HuH-7 (cell line): ENCODE data around the gene GAB2.
"Not testable (repeated sequence)": the region's sequence is repeated elsewhere in the genome, so short reads cannot be mapped to it uniquely, and the experiment has no call there.

Source experiments
- DNase-seq: peaks from one replicate; pipeline ENCODE4 v3.0.0; 2011; ENCODE audit warnings: low spot score

Gene GAB2

GRCh38 chr11:78417175-78417887, at the start of gene GAB2:
Gene GAB2, minus strand, starts transcription at chr11:78417820. Its CDS starts 100 bp downstream, at chr11:78417720.
- no peak for DNase-seq

GRCh38 chr11:78467370-78467769, 49.8 kb upstream of the GAB2 start:
- no peak for DNase-seq

GRCh38 chr11:78465169-78465942, 47.7 kb upstream of the GAB2 start:
- DNase-seq, result no peak

- not testable (repeated sequence) for DNase-seq
These were observed 47.2 kb upstream of the GAB2 start for GRCh38 chr11:78464787-78465168.

GRCh38 chr11:78460471-78460870, 42.9 kb upstream of the GAB2 start:
- no peak for DNase-seq

- DNase-seq, result no peak
These were observed 42.1 kb upstream of the GAB2 start for GRCh38 chr11:78459738-78460137.

GRCh38 chr11:78457448-78457847, 39.8 kb upstream of the GAB2 start:
- DNase-seq, result no peak

GRCh38 chr11:78453140-78453935, 35.7 kb upstream of the GAB2 start:
- no peak for DNase-seq

GRCh38 chr11:78451371-78452150, 33.9 kb upstream of the GAB2 start:
- no peak for DNase-seq

- no peak for DNase-seq
These were observed 33.2 kb upstream of the GAB2 start for GRCh38 chr11:78450866-78451265.

- DNase-seq, result no peak
These were observed 32.2 kb upstream of the GAB2 start for GRCh38 chr11:78449866-78450265.

- DNase-seq, result no peak
These were observed 28.6 kb upstream of the GAB2 start for GRCh38 chr11:78446210-78446609.

GRCh38 chr11:78444726-78445125, 27.1 kb upstream of the GAB2 start:
- DNase-seq, result no peak

- no peak for DNase-seq
These were observed 24.3 kb upstream of the GAB2 start for GRCh38 chr11:78441956-78442355.

GRCh38 chr11:78438298-78438975, 20.8 kb upstream of the GAB2 start:
- no peak for DNase-seq

GRCh38 chr11:78432956-78433355, 15.3 kb upstream of the GAB2 start:
- no peak for DNase-seq

GRCh38 chr11:78432058-78432515, 14.5 kb upstream of the GAB2 start:
- no peak for DNase-seq

GRCh38 chr11:78429660-78430059, 12.0 kb upstream of the GAB2 start:
- DNase-seq, result no peak

- no peak for DNase-seq
These were observed 11.6 kb upstream of the GAB2 start for GRCh38 chr11:78429209-78429608.

GRCh38 chr11:78428773-78429172, 11.2 kb upstream of the GAB2 start:
- no peak for DNase-seq

GRCh38 chr11:78428266-78428636, 10.6 kb upstream of the GAB2 start:
- DNase-seq, result no peak
